Kidney glomerular epithelial cell (primary cell): ENCODE results near the gene PKN3.

Source experiments
- DNase-seq: peaks from one replicate; lab custom pipeline; 2025; lab: John Stamatoyannopoulos, UW

The PKN3 gene

DNA sequence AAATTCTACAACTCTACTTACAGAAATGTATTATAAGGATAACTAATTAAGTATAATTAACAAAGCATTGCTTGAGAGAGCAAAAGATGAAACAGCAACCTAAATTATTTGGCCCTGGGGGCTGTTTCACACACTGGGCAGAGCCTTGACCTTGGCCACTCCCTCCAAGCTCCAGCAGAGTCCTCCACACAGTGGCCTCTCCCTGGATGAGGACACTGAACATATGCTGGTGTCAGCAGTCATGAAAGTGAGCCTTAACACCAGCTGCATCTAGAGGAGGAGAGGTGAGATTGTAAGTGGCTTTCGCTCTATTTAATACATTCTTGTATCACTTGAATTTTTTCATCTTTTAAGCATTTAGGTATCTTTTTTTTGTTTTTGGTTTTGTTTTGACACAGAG lies 44.9 kb downstream of the PKN3 start:
- no peak for DNase-seq

DNA sequence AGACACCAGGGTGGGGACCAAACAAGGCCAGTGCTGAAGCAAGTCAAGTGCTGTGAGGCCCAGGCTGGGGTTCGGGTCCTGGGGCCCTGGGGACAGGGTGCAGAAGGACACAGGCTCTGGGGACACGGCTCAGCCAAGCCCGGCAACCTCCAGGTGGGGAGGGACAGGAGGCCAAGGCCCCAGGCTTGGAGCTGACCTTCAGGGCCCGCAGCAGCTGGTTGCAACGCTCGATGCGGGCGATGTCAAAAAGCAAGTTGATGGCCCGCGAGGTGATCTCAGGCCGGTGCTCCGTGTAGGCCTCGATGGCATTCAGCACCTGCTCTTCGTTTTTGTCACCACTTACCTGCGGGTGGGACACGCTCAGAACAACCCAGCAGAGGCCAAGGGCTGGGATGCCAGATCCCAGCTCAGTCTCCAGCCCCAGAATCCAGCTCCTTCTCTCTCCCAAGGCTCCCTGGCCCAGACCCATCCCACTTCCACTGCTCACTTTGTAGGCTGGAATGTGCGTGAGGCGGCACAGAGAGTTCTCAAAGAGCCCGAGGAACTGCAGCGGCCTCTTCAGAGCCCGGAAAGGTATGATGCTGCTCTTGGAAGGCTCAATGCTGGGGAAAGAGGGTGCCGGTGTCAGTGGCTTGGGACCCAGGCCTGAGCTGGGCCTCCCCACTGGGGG lies 48.8 kb downstream of the PKN3 start:
- DNase-seq, result no peak

GRCh38 chr9:128753627-128754026 lies 51.3 kb downstream of the PKN3 start:
- no peak for DNase-seq

GRCh38 chr9:128757602-128758001 lies 55.3 kb downstream of the PKN3 start:
- no peak for DNase-seq

GRCh38 chr9:128762671-128763449 lies 60.6 kb downstream of the PKN3 start:
- DNase-seq, result no peak

DNA sequence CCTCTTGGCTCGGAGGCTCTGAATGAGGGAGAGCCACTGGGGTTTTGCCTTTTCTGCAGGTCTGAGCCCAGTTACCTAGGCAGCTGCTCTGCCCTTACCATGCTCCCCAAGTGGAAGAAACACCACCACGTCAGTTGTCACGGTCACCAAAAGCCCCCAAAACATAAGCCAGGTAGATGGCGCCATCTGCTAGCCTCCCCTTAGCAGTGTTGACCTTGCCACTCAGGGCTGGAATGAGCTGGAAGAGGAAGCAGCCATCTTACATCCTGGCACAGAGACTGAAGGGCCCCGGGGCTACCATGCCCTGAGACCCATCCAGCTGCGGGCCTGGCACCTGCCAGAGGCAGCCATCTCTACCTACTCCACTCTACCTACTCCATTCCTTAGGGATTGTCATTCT lies 62.1 kb downstream of the PKN3 start:
- no peak for DNase-seq

DNA sequence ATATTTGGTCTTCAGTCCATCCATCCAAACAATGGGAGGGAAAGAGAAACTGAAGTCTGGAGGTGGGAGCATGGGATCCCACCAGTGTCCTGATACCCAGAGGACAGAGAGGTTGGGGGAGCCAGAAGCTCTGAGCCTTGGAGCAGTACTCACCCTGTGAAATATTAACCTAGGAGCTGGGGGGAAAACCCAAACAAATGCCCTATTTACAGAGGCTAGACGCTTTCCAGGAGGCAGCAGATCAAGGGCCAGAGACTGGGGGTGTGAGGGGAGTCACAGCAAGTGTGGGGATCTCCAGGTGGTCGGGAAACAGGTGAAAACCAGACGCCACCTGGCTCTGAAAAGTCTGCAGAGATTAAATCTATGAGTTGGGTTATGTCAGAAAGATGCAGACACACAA lies 63.2 kb downstream of the PKN3 start:
- no peak for DNase-seq

GRCh38 chr9:128768606-128769005 lies 66.3 kb downstream of the PKN3 start:
- no peak for DNase-seq
